SK-N-SH (cell line): ENCODE data around the gene TBXT.

ENCODE experiments used
- CTCF ChIP-seq: fragments of 200-600 bp; sonication (generic); IDR thresholded peaks from 2 replicates; pipeline ENCODE4 v1.6.1; 2017; ENCODE audit warnings: antibody characterized with exemption, mild to moderate bottlenecking, moderate library complexity
- ELF1 ChIP-seq: IDR thresholded peaks from 2 replicates; pipeline ENCODE4 v1.4.0; 2012
- EZH2phosphoT487 ChIP-seq: fragments of 200-600 bp; sonication (generic); IDR thresholded peaks from 2 replicates; pipeline ENCODE4 v1.6.1; 2017; ENCODE audit warnings: low read depth, mixed run types, mild to moderate bottlenecking, antibody characterized with exemption, moderate library complexity, borderline replicate concordance
- JUND ChIP-seq: IDR thresholded peaks from 2 replicates; pipeline ENCODE4 v1.4.0; 2012
- MEF2A ChIP-seq: IDR thresholded peaks from 2 replicates; pipeline ENCODE4 v1.4.0; 2012; ENCODE audit warnings: low read depth, borderline replicate concordance
- PBX3 ChIP-seq: IDR thresholded peaks from 2 replicates; pipeline ENCODE4; 2012
- POLR2AphosphoS5 ChIP-seq: IDR thresholded peaks from 2 replicates; pipeline ENCODE4 v1.6.1; 2012; ENCODE audit warnings: low read depth, low read length
- RAD21 ChIP-seq: IDR thresholded peaks from 2 replicates; pipeline ENCODE4 v1.6.1; 2012; ENCODE audit warnings: mild to moderate bottlenecking, low read length
- RFX5 ChIP-seq: IDR thresholded peaks from 2 replicates; pipeline ENCODE4 v1.6.1; 2012; ENCODE audit warnings: mild to moderate bottlenecking, improper control_type of control experiment, low read length
- SMC3 ChIP-seq: IDR thresholded peaks from 2 replicates; pipeline ENCODE4 v1.6.1; 2012; ENCODE audit warnings: low read depth, low read length, improper control_type of control experiment
- TAF1 ChIP-seq: IDR thresholded peaks from 2 replicates; pipeline ENCODE4 v1.6.1; 2012; ENCODE audit warnings: low read depth, mild to moderate bottlenecking, low read length, moderate library complexity, borderline replicate concordance
- USF2 ChIP-seq: fragments of 150-350 bp; IDR thresholded peaks from 2 replicates; pipeline ENCODE4 v1.6.1; 2017; ENCODE audit warnings: antibody characterized with exemption, low read length, low read depth, borderline replicate concordance
- YY1 ChIP-seq: IDR thresholded peaks from 2 replicates; pipeline ENCODE4 v1.4.0; 2012; ENCODE audit warnings: low read depth, mild to moderate bottlenecking

GRCh38 chr6:166195860-166196238 lies 28.2 kb upstream of the TBXT start:
- TF ChIP-seq RFX5 (no peak), CTCF (no peak), USF2 (no peak), JUND (no peak), RAD21 (no peak), PBX3 (no peak), SMC3 (no peak), POLR2AphosphoS5 (no peak), MEF2A (no peak), TAF1 (no peak), YY1 (no peak), ELF1 (no peak), EZH2phosphoT487 (no peak)
